Left ventricle myocardium inferior (tissue), 1 donor: ENCODE data around the gene CCDC144A. TPM values are rescaled to one million over a fixed set of nuclear protein-coding genes. Genes with fewer than 3 reads are reported as not detected.
A peak's percentile ranks its signal among the peaks of the same experiment; 100 is the strongest.
"Not testable (repeated sequence)": the region's sequence is repeated elsewhere in the genome, so short reads cannot be mapped to it uniquely, and the experiment has no call there.

Experiments used
- DNase-seq: peaks from one replicate; pipeline ENCODE4 v3.0.0-alpha.2; 2020
- H3K27ac ChIP-seq: fragments of 200-600 bp; replicated peaks from 2 replicates; pipeline ENCODE4 v1.8.0; 2021
- H3K27me3 ChIP-seq: fragments of 200-600 bp; 2 replicates; pipeline ENCODE4 v1.8.0; 2021; ENCODE audit warnings: low read depth
- H3K36me3 ChIP-seq: fragments of 200-600 bp; 2 replicates; pipeline ENCODE4 v1.8.0; 2021
- H3K4me1 ChIP-seq: fragments of 200-600 bp; 2 replicates; pipeline ENCODE4 v1.8.0; 2021
- H3K4me3 ChIP-seq: fragments of 200-600 bp; 2 replicates; pipeline ENCODE4 v1.8.0; 2021; ENCODE audit warnings: mild to moderate bottlenecking, moderate library complexity
- H3K9me3 ChIP-seq: fragments of 200-600 bp; replicated peaks from 2 replicates; pipeline ENCODE4 v1.8.0; 2021
- CTCF ChIP-seq: fragments of 200-600 bp; IDR thresholded peaks from 2 replicates; pipeline ENCODE4 v1.8.0; 2021; ENCODE audit warnings: antibody characterized with exemption, mild to moderate bottlenecking, borderline replicate concordance
- intact Hi-C: fragments of 100-400 bp; cut with micrococcal nuclease; formaldehyde crosslinking; loops from one replicate; pipeline ENCODE4 v1.11.0; 2022
- long read RNA-seq: library from polyadenylated mRNA; unstranded; transcript quantifications from one replicate; pipeline ENCODE4 v2.0.0, GENCODE V29; 2021
- total RNA-seq: library from RNA; stranded (reverse); fragmentation: NEBNext Ultra II Directional; extraction: Animal tissue kit (Norgen Biotek cat#: 25700); gene quantifications from one replicate; pipeline ENCODE4 v1.2.1, GENCODE V29; 2021
- donor health status: DM: no; HTN: yes; CAD: no; lungs with severe emphysema.

CCDC144A gene
- total RNA-seq: 2.8 TPM
- long read RNA-seq, partial matches to known transcripts: 0 of 1 reads
- long read RNA-seq, other reads (novel, unspliced or antisense): 1 of 1 reads

- H3K4me1 ChIP-seq, H3K27ac ChIP-seq, H3K36me3 ChIP-seq, intact Hi-C loops, H3K9me3 ChIP-seq: not testable (repeated sequence)
- Histone ChIP-seq H3K27me3 (peaks cover 15% of the 10 kb centered on the region), H3K4me3 (peak within 1 kb of the TSS; percentile 27)
- peak; percentile 28 for DNase-seq
- TF ChIP-seq CTCF: peak; percentile 61
Observed at GRCh38 chr17:16689731-16690281, at the start of gene CCDC144A. Gene CCDC144A (plus strand): TSS chr17:16690241. CDS start chr17:16690401, 160 bp downstream.

DNA sequence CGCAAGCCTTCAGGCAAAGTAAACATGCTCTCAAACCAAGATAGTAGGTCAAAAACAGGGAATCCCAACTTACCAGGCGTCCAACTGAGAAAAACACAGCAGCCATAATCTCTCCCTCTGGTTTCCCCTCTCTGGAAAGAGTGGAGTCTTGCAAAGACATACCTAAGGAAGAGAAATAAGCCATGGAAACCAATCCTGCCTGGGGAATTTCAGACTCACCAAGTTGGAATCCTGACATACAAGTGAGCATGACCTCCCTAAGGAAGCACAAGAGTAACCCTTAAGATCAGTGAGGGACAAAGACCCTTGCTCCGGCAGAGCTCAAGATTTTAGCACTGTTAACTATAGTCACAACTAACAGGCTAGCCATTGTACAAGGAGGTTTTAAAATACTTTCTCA lies 40.5 kb upstream of the CCDC144A start:
- Histone ChIP-seq H3K9me3 (no peaks in the 10 kb centered on the region), H3K4me1 (peaks cover 19% of the 10 kb centered on the region), H3K27me3 (no peaks in the 10 kb centered on the region), H3K27ac (no peak overlapping the region), H3K36me3 (peaks cover 11% of the 10 kb centered on the region), H3K4me3 (no peak overlapping the region)
- DNase-seq: no peak
- intact Hi-C loops: loop anchor here (10.0 kb wide), 1 partner anchor 65 kb away; no protein-coding TSS in a partner anchor
- TF ChIP-seq CTCF: no peak

- H3K36me3 ChIP-seq: no peaks in the 10 kb centered on the region
- H3K4me3 ChIP-seq: peak overlapping the region; percentile 85
- H3K27ac ChIP-seq: peak overlapping the region; percentile 99
- no peaks in the 10 kb centered on the region for H3K27me3 ChIP-seq
- no peak for TF ChIP-seq CTCF
- intact Hi-C loops: no loop called here
- no peak for DNase-seq
- H3K4me1 ChIP-seq: peaks cover 19% of the 10 kb centered on the region
- H3K9me3 ChIP-seq: no peaks in the 10 kb centered on the region
Observed at GRCh38 chr17:16652252-16652651, 37.8 kb upstream of the CCDC144A start.

DNA sequence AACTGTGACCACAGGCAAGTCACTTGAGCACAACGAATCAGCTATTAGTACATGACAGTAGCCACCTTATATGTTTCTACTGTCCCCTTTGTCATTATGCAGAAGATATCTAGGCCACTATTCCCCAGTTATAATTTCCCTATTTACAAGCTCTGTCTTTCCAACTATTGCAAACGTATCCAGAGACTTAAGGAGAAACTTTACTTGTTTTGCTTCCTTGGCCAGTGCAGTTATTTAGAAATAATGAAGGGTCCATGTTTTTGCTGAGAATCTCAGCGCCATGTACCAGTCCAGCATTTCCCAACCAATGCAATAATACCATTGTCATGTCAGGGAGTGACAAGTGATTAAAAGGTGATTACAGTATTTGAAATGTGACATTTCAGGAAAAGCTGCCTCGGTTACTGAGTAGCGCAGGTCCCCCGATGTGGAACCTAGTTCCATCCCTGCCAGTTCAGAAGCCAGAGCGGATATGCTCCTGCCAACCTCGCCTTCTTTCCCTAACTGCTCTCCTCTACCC lies 37.1 kb upstream of the CCDC144A start:
- H3K4me3 ChIP-seq: peak overlapping the region; percentile 85
- no peaks in the 10 kb centered on the region for H3K9me3 ChIP-seq
- no peaks in the 10 kb centered on the region for H3K27me3 ChIP-seq
- intact Hi-C loops: no loop called here
- TF ChIP-seq CTCF: no peak
- no peak for DNase-seq
- no peaks in the 10 kb centered on the region for H3K36me3 ChIP-seq
- H3K4me1 ChIP-seq: peaks cover 19% of the 10 kb centered on the region
- peak overlapping the region; percentile 99 for H3K27ac ChIP-seq

DNA sequence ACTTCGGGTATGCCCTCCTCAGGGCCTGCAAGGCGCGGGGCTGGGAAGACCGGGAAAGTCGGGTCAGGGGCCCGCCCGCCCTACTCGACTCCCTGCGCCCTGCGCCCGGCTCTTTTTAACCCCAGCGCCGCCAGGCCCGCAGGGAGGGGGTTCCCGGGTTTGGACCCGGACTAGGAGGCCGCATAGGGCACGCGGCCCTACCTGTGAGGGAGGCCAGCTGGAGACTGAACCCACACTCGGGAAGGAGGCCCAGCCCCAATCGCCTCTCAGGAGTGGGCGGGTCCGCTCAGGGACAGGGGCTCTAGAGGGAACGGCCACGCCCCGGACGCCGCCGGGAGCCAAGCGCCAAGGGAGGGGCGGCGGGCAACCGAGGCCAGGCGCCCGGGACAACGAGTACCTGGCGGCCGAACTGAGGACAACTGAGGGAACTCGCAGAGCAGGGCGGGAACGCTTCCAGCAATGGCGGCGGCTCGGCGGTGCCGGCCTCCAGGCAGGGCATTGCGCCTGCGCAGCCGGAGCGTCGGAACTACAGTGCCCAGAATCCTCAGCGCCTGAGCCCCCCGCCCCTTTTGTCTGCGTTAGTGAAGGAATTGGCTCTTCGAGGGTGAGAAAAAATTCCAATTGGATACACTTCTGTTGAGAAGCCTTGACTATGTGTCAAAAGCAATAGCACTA lies 36.5 kb upstream of the CCDC144A start, which contains the start of gene ZNF624:
Gene ZNF624 (minus strand): TSS at position 484 of the 675 bp plus-strand sequence.
- peak; percentile 97 for DNase-seq
- no peaks in the 10 kb centered on the region for H3K27me3 ChIP-seq
- peak within 1 kb of the TSS; percentile 99 for H3K27ac ChIP-seq
- peaks cover 19% of the 10 kb centered on the region for H3K4me1 ChIP-seq
- H3K9me3 ChIP-seq: no peaks in the 10 kb centered on the region
- peak within 1 kb of the TSS; percentile 85 for H3K4me3 ChIP-seq
- no peaks in the 10 kb centered on the region for H3K36me3 ChIP-seq
- intact Hi-C loops: no loop called here
- no peak for TF ChIP-seq CTCF
